ENCODE measurements around the gene TPO.

DNA sequence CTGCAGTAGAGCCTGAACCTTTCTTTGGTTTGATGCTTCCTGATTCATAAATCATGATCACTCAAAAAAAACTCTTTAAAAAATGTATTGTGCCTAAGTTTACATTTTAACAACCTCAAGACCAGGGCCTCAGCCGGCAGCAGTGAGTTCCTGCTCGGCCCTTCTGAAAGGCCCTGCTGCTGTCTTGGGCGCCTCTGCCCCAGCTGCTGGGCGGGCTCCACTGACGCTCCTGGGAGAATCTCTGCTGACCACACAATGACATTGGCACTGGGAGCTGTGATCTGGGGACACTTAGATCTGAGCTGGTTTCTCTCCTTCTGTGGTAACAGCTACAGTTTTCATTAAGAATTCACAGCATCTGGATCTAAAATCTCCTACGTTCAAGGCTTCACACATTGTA is 25.7 kb downstream of the TPO start:
- TF ChIP-seq, protein P1, sequence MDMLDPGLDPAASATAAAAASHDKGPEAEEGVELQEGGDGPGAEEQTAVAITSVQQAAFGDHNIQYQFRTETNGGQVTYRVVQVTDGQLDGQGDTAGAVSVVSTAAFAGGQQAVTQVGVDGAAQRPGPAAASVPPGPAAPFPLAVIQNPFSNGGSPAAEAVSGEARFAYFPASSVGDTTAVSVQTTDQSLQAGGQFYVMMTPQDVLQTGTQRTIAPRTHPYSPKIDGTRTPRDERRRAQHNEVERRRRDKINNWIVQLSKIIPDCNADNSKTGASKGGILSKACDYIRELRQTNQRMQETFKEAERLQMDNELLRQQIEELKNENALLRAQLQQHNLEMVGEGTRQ (CRISPR knock-in tag; IDR thresholded peaks at IDR 0.05): no peak
- TF ChIP-seq CBFB (CRISPR knock-in tag; IDR thresholded peaks at IDR 0.05; ENCODE audit: low read depth): no peak
- TF ChIP-seq, protein P2, sequence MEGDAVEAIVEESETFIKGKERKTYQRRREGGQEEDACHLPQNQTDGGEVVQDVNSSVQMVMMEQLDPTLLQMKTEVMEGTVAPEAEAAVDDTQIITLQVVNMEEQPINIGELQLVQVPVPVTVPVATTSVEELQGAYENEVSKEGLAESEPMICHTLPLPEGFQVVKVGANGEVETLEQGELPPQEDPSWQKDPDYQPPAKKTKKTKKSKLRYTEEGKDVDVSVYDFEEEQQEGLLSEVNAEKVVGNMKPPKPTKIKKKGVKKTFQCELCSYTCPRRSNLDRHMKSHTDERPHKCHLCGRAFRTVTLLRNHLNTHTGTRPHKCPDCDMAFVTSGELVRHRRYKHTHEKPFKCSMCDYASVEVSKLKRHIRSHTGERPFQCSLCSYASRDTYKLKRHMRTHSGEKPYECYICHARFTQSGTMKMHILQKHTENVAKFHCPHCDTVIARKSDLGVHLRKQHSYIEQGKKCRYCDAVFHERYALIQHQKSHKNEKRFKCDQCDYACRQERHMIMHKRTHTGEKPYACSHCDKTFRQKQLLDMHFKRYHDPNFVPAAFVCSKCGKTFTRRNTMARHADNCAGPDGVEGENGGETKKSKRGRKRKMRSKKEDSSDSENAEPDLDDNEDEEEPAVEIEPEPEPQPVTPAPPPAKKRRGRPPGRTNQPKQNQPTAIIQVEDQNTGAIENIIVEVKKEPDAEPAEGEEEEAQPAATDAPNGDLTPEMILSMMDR (IDR thresholded peaks at IDR 0.05): no peak
- TF ChIP-seq FOXJ3 (CRISPR knock-in tag; IDR thresholded peaks at IDR 0.05; ENCODE audit: borderline replicate concordance): no peak
- TF ChIP-seq, protein P3, sequence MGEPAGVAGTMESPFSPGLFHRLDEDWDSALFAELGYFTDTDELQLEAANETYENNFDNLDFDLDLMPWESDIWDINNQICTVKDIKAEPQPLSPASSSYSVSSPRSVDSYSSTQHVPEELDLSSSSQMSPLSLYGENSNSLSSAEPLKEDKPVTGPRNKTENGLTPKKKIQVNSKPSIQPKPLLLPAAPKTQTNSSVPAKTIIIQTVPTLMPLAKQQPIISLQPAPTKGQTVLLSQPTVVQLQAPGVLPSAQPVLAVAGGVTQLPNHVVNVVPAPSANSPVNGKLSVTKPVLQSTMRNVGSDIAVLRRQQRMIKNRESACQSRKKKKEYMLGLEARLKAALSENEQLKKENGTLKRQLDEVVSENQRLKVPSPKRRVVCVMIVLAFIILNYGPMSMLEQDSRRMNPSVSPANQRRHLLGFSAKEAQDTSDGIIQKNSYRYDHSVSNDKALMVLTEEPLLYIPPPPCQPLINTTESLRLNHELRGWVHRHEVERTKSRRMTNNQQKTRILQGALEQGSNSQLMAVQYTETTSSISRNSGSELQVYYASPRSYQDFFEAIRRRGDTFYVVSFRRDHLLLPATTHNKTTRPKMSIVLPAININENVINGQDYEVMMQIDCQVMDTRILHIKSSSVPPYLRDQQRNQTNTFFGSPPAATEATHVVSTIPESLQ (CRISPR knock-in tag; IDR thresholded peaks at IDR 0.05): no peak
- no peak for TF ChIP-seq NR3C1 (CRISPR knock-in tag; conservative IDR thresholded peaks at IDR 0.05; ENCODE audit: low read depth)
- no peak for TF ChIP-seq MYBL2 (CRISPR knock-in tag; IDR thresholded peaks at IDR 0.05)
- no peak for TF ChIP-seq ESRRA (CRISPR knock-in tag; IDR thresholded peaks at IDR 0.05; ENCODE audit: borderline replicate concordance)
- TF ChIP-seq, protein P4, sequence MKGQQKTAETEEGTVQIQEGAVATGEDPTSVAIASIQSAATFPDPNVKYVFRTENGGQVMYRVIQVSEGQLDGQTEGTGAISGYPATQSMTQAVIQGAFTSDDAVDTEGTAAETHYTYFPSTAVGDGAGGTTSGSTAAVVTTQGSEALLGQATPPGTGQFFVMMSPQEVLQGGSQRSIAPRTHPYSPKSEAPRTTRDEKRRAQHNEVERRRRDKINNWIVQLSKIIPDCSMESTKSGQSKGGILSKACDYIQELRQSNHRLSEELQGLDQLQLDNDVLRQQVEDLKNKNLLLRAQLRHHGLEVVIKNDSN (CRISPR knock-in tag; IDR thresholded peaks at IDR 0.05): no peak
- TF ChIP-seq, protein P5, sequence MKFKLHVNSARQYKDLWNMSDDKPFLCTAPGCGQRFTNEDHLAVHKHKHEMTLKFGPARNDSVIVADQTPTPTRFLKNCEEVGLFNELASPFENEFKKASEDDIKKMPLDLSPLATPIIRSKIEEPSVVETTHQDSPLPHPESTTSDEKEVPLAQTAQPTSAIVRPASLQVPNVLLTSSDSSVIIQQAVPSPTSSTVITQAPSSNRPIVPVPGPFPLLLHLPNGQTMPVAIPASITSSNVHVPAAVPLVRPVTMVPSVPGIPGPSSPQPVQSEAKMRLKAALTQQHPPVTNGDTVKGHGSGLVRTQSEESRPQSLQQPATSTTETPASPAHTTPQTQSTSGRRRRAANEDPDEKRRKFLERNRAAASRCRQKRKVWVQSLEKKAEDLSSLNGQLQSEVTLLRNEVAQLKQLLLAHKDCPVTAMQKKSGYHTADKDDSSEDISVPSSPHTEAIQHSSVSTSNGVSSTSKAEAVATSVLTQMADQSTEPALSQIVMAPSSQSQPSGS (CRISPR knock-in tag; IDR thresholded peaks at IDR 0.05; ENCODE audit: borderline replicate concordance, low read depth): no peak
- TF ChIP-seq SMAD4 (CRISPR knock-in tag; IDR thresholded peaks at IDR 0.05): no peak
- TF ChIP-seq, protein P6, sequence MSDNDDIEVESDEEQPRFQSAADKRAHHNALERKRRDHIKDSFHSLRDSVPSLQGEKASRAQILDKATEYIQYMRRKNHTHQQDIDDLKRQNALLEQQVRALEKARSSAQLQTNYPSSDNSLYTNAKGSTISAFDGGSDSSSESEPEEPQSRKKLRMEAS (CRISPR knock-in tag; IDR thresholded peaks at IDR 0.05): no peak
- TF ChIP-seq, protein P7, sequence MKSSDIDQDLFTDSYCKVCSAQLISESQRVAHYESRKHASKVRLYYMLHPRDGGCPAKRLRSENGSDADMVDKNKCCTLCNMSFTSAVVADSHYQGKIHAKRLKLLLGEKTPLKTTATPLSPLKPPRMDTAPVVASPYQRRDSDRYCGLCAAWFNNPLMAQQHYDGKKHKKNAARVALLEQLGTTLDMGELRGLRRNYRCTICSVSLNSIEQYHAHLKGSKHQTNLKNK (CRISPR knock-in tag; IDR thresholded peaks at IDR 0.05): no peak
- TF ChIP-seq NFYB (CRISPR knock-in tag; conservative IDR thresholded peaks at IDR 0.05; ENCODE audit: low read depth): no peak
